ENCODE data around the gene VAPA.

GRCh38 chr18:9886005-9886348 is 27.8 kb upstream of the VAPA start:
- TF ChIP-seq CTCF (conservative IDR thresholded peaks at IDR 0.05; ENCODE audit: low read length) (no peak), EZH2phosphoT487 (IDR thresholded peaks at IDR 0.05; ENCODE audit: borderline replicate concordance, low read depth, low read length) (no peak)
